Hepatic stellate cell (primary cell): ENCODE results near the gene NHLRC4.

Experiments
- DNase-seq: peaks from one replicate; pipeline ENCODE4 v3.0.0; 2011; ENCODE audit warnings: low spot score

The NHLRC4 gene

GRCh38 chr16:598823-599739, 32.3 kb downstream of the NHLRC4 start:
- DNase-seq, result no peak

GRCh38 chr16:600781-601180, 34.0 kb downstream of the NHLRC4 start:
- DNase-seq, result no peak

GRCh38 chr16:603933-604332, 37.1 kb downstream of the NHLRC4 start:
- no peak for DNase-seq

- no peak for DNase-seq
These were observed 40.0 kb downstream of the NHLRC4 start for GRCh38 chr16:606656-607307.

- DNase-seq, result no peak
These were observed 41.2 kb downstream of the NHLRC4 start for GRCh38 chr16:608019-608418.

GRCh38 chr16:609316-609715, 42.5 kb downstream of the NHLRC4 start:
- no peak for DNase-seq

GRCh38 chr16:609984-610383, 43.2 kb downstream of the NHLRC4 start:
- no peak for DNase-seq

GRCh38 chr16:610513-611381, 43.9 kb downstream of the NHLRC4 start:
- no peak for DNase-seq

- no peak for DNase-seq
These were observed 48.3 kb downstream of the NHLRC4 start for GRCh38 chr16:615122-615521.

GRCh38 chr16:616733-617586, 50.2 kb downstream of the NHLRC4 start:
- no peak for DNase-seq

GRCh38 chr16:617855-618254, 51.0 kb downstream of the NHLRC4 start:
- DNase-seq, result no peak
